ENCODE measurements around the gene OR6B2.

OR6B2 gene

DNA sequence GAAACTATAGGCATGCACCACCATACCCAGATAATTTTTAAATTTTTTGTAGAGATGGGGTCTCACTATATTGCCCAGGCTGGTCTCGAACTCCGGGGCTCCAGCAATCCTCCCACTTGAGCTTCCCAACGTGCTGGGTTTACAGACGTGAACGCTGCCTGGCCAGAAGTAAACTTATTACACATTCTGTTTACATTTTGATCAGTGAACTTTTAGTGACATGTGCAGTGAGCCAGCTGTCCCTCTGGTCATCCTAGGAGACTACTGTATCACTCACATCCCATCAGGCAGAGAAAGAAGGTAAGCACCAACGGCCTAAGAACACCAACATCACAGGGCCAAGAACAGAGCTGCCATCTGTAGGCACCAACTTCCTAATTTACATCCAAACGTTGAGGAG is 27.2 kb downstream of the OR6B2 start:
- TF ChIP-seq, protein P1, sequence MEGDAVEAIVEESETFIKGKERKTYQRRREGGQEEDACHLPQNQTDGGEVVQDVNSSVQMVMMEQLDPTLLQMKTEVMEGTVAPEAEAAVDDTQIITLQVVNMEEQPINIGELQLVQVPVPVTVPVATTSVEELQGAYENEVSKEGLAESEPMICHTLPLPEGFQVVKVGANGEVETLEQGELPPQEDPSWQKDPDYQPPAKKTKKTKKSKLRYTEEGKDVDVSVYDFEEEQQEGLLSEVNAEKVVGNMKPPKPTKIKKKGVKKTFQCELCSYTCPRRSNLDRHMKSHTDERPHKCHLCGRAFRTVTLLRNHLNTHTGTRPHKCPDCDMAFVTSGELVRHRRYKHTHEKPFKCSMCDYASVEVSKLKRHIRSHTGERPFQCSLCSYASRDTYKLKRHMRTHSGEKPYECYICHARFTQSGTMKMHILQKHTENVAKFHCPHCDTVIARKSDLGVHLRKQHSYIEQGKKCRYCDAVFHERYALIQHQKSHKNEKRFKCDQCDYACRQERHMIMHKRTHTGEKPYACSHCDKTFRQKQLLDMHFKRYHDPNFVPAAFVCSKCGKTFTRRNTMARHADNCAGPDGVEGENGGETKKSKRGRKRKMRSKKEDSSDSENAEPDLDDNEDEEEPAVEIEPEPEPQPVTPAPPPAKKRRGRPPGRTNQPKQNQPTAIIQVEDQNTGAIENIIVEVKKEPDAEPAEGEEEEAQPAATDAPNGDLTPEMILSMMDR (conservative IDR thresholded peaks at IDR 0.05; ENCODE audit: control insufficient read depth, insufficient read depth, low read depth, low read length): no peak
- H3K4me3 ChIP-seq (ENCODE audit: control insufficient read depth, low read depth, low read length): no peak overlapping the region
- DNase-seq (ENCODE audit: low read depth): no peak

DNA sequence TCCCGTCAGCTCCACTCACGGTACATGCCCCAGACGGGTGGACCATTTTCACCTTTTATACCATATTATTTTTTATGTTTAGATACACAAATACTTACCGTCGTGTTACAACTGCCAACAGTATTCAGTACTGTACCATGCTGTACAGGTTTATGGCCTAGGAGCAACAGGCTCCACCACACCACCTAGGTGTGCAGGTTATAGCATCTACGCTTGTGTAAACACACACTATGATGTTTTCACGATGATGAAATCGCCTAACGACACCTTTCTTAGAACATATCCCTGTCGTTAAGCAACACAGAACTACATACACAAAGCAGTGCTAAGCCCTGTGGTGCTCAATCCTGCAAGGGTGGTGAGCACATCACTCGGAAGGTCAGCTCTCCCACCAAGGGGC is 29.6 kb downstream of the OR6B2 start:
- DNase-seq (ENCODE audit: low read depth): no peak
- no peak overlapping the region for H3K4me3 ChIP-seq (ENCODE audit: control insufficient read depth, low read depth, low read length)
- TF ChIP-seq, protein P1 (conservative IDR thresholded peaks at IDR 0.05; ENCODE audit: control insufficient read depth, insufficient read depth, low read depth, low read length): no peak

DNA sequence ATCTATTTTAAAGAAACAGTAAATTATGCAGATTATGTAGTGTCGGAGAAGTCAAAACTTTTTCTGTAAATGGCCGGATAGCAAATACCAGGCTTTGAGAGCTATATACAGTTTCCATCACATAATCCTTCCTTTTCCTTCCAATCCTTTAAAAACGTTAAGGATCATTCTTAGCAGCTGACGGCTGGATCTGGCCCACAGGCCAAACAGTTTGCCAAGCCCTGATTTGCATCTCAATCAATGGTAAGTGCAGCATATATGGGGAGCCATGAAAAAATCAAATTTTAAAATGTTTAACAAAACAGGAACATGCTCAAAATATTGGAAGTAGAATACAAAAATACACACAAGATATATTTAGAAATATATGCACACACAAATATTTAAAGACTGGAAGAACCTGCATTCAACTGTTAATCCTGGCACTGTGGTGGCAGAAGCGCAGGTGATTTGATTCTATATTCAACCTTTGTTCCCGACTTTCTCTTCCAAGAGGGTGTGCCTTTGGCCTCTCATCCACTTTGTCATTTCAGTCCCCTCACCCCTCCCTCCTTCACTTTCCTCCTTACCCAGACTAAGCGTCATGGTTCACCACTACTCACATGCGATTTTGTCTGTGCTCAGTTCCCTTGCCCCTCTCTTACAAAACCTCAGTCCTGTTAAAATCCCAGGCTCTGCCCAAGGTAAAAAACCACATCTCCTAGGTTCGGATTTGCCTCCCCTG is 32.4 kb downstream of the OR6B2 start:
- TF ChIP-seq, protein P1 (conservative IDR thresholded peaks at IDR 0.05; ENCODE audit: control insufficient read depth, insufficient read depth, low read depth, low read length): no peak
- H3K4me3 ChIP-seq (ENCODE audit: control insufficient read depth, low read depth, low read length): no peak overlapping the region
- no peak for DNase-seq (ENCODE audit: low read depth)

DNA sequence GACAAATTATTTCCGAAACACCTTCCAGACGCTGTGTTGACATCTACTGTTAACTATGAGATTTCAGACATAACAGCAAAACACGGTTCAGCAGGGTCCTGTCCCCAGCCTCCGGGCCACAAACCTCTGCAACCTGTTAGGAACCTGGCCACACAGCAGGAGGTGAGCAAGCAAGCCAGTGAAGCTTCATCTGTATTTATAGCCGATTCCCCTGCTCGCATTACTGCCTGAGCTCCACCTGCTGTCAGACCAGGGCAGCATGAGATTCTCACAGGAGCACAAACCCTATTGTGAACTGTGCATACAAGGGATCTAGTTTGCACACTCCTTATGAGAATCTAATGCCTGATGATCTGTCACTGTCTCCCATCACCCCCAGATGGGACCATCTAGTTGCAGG is 36.1 kb downstream of the OR6B2 start:
- DNase-seq (ENCODE audit: low read depth): no peak
- TF ChIP-seq, protein P1 (conservative IDR thresholded peaks at IDR 0.05; ENCODE audit: control insufficient read depth, insufficient read depth, low read depth, low read length): no peak
- no peak overlapping the region for H3K4me3 ChIP-seq (ENCODE audit: control insufficient read depth, low read depth, low read length)

DNA sequence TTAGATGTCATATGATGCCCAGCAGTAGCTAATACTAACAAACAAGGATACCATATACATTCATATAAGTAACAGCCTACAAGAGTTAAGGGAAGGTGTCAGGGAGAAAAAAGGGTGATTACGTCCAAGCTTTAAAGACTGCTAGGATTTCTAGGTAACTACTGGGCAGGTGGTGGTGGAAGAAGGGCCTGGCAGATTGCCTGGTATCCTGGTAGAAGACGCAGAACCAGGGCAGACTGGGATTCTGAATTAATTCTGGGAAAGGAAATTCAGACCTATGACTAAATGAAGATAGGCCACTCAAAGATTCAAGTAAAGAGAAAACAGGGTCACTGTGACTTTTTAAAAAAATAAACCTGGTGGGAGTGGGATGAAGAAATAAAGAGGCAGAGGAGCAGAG is 36.9 kb downstream of the OR6B2 start:
- TF ChIP-seq, protein P1 (conservative IDR thresholded peaks at IDR 0.05; ENCODE audit: control insufficient read depth, insufficient read depth, low read depth, low read length): no peak
- DNase-seq (ENCODE audit: low read depth): no peak
- no peak overlapping the region for H3K4me3 ChIP-seq (ENCODE audit: control insufficient read depth, low read depth, low read length)

DNA sequence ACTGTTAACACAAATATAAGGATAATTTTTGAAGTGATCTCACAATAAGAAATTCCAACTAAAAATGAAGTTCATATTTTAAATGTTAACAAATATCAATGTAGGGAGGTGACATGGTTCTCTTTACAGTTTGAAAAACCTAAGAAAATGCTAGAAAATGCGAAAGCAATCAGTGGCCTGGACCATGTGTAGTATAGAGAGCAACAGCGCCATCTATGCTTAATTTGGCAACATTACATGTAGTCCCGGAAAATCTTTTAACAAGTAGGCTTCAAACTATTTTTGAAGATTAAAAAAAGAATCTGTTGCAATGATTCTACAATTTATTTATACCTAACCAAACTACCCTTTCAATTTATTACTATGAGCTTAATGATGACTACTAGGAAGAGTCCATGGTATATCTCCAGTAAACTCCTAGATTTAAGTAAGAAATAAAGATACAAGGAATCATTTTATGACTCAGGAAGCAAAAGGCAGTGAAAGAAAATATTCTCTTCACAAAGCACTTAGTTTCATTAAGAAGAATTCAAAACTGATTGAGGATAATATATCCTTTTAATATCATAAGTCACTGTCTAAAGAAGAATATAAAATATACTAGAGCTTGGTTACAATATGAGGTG is 38.4 kb downstream of the OR6B2 start:
- peak; percentile 73 for DNase-seq (ENCODE audit: low read depth)
- TF ChIP-seq, protein P1 (conservative IDR thresholded peaks at IDR 0.05; ENCODE audit: control insufficient read depth, insufficient read depth, low read depth, low read length): peak; percentile 87
- H3K4me3 ChIP-seq (ENCODE audit: control insufficient read depth, low read depth, low read length): no peak overlapping the region
